ENCODE results near the gene DPY19L3.
"Not testable (repeated sequence)": the region's sequence is repeated elsewhere in the genome, so short reads cannot be mapped to it uniquely, and the experiment has no call there.

DPY19L3 gene, protein sequence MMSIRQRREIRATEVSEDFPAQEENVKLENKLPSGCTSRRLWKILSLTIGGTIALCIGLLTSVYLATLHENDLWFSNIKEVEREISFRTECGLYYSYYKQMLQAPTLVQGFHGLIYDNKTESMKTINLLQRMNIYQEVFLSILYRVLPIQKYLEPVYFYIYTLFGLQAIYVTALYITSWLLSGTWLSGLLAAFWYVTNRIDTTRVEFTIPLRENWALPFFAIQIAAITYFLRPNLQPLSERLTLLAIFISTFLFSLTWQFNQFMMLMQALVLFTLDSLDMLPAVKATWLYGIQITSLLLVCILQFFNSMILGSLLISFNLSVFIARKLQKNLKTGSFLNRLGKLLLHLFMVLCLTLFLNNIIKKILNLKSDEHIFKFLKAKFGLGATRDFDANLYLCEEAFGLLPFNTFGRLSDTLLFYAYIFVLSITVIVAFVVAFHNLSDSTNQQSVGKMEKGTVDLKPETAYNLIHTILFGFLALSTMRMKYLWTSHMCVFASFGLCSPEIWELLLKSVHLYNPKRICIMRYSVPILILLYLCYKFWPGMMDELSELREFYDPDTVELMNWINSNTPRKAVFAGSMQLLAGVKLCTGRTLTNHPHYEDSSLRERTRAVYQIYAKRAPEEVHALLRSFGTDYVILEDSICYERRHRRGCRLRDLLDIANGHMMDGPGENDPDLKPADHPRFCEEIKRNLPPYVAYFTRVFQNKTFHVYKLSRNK

DNA sequence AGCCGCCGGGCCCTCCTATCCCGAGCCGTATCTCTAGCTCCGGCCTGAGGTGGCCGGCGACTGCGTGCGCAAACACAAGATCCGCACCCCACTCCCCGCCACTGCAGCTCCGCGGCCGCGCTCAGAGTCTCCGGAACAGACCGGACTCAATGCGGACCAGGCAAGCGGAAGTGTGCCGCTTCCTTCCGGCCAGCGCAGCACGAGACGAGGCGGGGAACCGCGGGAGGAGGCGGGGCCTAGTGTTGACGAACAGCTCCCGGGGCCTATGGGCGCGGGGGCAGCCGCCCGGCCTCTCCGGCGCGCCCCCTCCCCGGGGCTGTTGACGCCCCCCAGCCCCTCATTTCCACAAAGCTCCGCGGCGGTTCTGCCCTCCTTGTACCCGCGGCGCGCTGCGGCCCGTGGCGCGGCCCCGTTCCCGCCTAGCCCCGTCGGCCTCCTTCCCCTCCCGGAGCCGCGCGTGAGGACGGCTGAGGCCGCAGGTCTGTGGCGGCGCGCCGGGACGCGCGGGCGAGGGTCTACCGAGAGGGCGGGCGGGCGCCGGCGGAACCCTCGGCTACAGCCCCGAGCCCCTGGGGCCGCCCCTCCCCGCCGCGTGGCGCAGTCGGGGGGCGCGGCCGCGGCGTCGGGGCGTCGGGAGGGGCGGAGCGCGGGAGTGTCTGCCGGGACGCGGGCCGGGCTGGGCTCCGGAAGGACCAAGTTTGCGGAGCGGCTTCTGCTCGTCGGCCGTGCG is at the start of gene DPY19L3:
Gene DPY19L3, plus strand, starts transcription at position 340 of the 730 bp plus-strand sequence. CDS start 2,484 bp downstream, outside the sequence.
- peak; percentile 96 for DNase-seq

DNA sequence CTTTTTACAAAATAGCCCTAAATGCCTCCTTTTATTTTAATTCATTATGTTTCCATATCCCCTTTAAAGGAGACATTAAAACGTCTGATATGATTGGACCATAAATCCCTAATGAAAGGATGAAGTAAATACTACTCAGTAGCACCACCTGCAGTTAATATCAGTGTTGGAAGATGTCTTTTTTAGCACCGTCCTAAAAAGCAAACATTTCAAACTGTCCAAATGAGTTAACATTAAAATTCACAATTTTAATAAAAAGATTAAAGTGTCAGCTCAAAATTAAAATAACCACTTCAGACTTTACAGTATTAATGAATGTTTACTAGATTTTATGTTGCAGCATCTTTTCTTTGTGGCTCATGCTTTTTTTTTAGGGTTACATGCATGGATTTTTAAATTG is 47.9 kb upstream of the DPY19L3 start:
- no peak for DNase-seq

DNA sequence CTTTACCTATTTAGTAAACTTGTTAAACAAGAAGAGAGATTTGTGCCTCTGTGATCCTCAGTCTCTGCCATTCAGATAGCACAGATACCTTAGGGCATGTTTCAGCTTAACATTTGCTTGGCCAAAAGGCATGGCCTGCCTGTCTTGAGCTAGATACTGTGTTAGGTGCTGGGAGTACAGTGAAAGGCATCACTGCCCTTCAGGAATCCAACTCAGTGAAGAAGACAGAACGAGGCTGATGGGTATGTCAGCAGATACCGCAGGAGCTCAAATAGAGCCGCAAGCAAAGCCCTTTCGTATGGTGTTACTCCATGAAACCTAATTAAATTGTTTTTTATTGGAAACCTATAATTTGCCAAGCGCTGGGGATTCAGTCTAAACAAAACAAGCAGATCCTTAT is 47.2 kb upstream of the DPY19L3 start:
- DNase-seq, result no peak

DNA sequence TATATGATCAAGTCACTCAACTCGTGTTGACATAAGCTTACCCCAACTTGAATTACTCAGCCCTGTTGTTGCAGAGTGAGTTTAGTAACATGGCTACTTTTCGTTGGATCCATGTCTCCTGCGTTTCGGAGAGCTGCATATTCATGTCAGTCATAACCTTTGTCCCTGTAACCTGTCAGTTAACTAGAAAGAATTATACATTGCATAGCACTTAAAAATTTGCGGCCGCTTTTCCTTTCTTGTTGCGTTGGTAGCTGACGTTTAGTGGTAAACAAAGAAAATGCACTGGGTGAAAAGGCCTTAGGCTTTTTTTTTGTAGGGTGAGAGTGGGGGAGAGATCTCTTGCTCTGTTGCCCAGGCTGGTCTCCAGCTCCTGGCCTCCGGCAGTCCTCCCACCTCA is 46.0 kb upstream of the DPY19L3 start:
- DNase-seq, result no peak

DNA sequence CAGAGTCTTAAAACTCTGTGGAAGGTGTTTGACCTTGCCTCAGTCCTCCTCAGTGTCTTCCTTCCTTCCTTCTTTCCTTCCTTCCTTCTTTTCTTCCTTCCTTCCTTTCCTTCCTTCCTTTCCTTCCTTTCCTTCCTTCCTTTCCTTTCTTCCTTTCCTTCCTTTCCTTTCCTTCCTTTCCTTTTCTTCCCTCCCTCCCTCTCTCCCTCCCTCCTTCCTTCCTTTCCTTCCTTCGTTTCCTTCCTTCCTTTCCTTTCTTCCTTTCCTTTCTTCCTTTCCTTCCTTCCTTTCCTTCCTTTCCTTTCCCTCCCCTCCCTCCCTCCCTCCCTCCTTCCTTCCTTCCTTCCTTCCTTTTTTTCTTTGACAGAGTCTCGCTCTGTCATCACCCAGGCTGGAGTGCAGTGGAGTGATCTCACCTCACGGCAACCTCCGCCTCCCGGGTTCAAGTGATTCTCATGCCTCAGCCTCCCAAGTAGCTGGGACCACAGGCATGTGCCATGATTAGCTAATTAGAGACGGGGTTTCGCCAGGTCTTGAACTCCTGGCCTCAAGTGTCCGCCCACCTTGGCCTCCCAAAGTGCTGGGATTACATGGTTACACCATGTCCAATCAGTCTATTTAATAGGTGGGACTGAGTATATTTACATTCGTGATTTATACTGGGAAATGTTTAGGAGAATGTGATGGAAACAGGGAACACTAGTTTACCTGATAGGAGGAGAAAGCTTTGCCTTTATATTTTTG is 43.8 kb upstream of the DPY19L3 start:
- DNase-seq, result no peak

DNA sequence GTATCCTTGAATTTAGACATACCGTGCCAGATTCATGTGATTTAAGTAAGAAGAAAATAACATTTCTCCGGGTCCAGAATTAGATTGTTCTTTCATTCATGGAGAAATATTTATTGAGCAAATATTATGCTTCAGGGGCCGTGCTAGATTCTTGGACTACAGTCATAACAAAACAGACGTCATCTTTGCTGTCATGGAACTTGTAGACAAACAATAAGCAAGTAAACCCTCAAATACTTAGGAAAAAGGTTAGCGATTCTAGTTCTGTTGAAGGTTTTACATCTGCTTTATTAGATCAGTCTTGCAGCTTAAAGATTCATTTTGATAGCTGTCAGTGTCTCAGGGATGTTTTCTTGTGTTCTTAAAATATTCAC is 43.3 kb upstream of the DPY19L3 start:
- no peak for DNase-seq

DNA sequence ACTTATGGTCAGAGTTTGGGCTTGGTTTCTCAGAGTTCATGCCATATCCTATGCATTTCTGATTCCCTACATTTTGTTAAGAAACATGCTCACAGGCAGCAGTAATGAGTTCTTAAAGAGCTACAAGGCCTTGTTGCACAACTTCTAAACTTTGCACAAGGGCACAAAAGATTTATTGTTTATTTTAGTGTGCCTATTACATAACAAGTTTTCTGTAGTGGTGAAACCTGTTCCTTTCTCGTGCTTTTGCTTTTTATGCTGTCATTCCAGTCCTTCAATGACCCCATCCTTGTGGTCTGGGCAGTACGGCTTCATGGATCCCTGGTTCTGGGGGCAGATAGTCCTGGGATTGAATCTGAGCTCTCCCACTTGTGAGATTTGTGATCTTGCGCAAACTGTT is 42.4 kb upstream of the DPY19L3 start:
- DNase-seq, result no peak

DNA sequence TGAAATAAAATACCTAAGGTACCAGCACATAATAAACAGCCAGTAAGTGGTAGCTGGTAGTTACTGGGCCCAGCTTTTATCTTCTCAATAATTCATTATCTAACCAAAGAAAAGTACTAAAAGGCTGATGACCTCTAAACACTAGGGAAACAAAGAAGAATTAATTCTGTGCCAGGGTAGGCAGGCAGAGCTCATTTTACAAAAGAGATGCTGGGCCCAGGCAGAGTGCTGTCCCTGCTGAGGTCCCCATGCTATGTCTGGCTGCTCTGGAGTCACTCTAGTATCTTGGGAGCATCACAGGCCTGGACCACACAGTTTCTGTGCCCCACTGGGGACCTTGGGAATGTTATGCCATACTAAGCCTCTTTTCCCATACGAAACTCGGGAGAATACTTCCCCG is 41.9 kb upstream of the DPY19L3 start:
- DNase-seq, result no peak

DNA sequence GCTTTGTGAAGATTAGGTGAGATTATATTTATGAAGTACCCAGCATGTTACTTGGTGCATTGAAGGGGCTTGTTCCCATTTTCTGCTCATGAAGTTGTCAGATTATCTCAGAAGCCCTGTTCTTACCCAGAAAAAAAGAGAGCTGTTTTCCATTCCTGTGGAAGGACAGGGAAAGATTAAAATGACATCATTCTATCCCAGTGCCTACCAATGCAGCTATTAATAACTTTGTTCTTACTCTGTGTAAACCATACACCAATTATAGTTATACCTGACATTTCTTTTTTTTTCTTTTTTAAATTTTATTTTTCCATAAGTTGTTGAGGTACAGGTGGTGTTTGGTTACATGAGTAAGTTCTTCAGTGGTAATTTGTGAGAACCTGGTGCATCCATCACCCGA is 41.5 kb upstream of the DPY19L3 start:
- DNase-seq, result no peak

DNA sequence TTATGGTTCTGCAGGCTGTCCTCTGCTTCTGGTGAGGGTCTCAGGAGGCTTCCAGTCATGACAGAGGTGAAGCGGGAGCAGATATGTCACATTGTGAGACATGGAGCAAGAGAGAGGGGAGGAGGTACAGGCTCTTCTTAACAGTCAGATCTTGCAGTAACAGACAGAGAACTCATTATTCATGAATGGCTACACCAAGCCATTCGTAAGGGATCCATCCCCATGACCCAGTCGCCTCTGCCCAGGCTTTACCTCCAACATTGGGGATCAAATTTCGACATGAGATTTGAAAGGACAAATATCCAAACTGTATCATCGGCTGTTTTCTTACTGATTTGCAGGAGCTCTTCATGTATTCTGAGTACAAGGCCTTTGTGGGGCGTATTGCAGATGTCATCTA is 38.5 kb upstream of the DPY19L3 start:
- DNase-seq, result no peak

DNA sequence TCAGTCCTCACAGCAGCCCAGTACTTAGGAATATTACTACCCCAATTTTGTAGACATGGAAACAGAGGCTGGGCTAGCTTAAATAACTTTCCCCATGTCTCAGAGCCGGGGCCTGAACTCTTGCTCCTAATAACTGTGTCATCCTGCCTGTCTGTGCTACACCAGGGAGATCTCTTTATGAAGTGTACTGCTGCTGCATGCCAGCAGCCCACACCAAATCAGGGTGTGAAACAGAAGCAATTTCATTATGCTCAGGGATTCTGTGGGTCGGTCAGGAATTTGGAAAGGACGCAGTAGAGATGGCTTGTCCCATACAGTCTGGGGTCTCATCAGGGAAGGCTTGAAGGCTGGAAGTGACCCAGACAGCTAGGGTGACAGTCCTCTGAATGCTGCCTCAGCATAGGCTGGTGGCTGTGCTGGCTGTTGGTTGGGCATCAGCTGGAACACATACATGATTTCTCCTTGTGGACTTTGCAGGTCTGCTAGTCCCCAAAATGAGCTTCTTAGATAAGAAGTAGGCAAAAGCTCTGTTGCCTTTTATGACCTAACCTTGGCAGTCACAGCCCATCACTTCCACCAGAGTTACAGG is 37.5 kb upstream of the DPY19L3 start:
- DNase-seq, result no peak

DNA sequence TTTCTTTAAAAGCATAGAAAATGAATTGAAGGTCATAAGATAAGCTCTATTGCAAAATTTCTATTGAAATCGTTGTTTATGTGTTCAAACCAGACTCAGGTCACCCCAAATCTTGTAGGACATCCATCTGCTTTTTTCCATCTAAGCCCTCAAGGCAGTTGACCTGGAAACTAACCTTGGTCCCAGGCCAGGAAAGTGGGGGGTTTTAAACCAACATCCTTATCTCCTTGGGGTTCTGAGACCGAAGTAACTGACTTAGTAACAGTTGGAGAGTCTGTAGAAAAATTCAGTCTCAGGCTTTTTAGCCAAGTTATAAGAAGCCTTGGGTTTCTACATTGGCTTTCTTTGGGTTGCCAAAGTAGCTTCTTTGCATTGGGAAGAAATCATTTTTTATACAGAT is 36.8 kb upstream of the DPY19L3 start:
- no peak for DNase-seq

DNA sequence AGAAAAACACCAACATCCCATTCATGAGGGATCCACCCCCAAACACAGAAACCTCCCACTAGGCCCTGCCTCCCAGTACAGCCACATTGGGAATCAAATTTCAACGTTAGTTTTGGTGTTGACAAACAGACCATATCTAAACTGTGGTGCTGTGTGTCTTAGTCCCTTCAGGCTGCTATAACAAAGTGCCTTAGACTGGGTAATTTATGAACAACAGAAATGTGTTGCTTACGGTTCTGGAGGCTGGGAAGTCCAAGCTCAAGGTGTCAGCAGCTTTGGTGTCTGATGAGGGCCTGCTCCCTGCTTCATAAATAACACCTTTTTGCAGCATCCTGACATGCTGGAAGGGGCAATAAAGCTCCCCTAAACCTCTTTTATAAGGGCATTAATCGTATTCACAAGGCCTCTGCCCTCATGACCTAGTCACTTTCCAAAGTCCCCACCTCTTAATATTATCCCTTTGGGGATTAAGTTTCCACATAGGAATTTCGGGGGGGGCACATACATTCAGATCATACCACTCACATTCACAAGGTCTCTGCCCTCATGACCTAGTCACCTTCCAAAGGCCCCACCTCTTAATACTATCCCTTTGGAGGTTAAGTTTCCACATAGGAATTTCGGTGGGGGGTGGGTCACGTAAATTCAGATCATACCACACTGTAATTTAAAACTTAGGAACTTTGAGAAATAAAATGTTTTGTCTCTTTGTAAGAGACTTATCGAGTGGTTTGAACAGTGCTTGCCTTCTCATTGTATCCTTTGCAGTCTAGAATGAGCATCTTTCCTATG is 32.6 kb upstream of the DPY19L3 start:
- DNase-seq, result no peak

DNA sequence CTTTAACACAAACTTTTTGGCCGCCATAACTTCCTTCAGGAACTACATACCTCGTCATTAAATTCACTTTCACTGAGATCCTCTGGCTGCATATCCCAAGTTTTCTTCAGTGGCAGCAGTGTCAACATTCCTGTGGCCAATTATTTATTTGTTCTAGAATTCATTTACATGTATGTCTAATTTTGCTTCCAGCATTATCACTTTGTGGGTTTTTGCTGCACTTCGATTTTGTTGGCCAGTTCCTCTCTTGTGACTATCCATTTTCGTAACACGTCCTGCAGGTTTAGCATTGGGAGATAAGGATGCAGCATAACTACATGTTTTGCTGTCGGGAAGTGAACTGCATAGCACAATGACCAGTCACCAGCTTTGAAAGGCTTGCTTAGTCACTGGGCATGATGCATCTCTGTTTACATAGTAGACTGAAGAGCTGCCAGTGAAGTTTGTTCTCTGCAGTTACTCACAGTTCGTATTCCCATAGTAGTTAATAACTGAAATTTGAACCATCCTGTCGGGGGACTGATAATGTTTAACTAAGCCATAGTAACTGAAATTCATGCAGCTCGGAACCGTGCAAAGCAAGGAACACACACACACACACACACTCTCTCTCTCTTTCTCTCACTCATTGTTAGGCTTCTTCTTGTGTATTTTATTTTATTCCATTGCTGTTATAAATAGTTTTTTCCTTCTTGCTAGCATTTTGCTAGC is 31.8 kb upstream of the DPY19L3 start:
- DNase-seq, result no peak

DNA sequence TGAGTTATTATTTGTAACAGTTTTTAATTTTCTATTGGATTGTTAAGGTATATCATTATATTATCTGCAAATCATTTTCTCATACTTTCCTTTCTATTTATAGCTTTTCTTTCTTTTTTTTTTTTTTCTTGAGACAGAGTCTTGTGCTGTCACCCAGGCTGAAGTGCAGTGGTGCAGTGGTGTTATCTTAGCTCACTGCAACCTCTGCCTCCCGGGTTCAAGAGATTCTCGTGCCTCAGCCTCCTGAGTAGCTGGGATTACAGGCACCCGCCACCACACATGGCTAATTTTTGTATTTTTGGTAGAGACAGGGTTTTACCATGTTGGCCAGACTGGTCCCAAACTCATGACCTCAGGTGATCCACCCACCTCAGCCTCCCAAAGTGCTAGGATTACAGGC is 31.2 kb upstream of the DPY19L3 start:
- not testable (repeated sequence) for DNase-seq

DNA sequence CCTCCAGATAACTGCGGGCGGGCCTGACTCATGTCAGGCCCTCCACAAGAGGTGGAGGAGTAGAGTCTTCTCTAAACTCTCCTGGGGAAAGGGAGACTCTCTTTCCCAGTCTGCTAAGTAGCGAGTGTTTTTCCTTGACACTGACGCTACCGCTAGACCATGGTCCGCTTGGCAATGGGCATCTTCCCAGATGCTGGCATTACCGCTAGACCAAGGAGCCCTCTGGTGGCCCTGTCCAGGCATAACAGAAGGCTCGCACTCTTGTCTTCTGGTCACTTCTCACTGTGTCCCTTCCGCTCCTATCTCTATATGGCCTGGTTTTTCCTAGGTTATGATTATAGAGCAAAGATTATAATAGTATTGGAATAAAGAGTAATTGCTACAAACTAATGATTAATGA is 28.5 kb upstream of the DPY19L3 start:
- DNase-seq, result not testable (repeated sequence)

DNA sequence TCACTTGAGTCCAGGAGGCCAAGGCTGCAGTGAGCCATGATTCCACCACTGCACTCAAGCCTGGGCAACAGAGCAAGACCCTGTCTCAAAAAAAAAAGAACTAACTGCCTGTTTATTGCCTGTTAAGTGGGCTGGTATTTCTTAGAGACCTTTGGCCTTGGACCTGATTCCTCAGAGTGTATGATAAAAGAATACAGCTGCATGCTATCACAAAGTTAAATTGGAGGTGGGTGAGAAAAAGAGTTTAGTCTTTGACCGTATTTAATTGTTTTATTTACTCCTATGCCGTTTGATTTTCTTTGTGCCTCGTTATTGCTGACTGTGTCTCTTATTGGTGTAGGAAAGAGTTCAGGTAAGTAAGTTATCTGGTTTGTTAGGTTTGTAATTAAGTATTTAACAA is 25.3 kb upstream of the DPY19L3 start:
- no peak for DNase-seq

DNA sequence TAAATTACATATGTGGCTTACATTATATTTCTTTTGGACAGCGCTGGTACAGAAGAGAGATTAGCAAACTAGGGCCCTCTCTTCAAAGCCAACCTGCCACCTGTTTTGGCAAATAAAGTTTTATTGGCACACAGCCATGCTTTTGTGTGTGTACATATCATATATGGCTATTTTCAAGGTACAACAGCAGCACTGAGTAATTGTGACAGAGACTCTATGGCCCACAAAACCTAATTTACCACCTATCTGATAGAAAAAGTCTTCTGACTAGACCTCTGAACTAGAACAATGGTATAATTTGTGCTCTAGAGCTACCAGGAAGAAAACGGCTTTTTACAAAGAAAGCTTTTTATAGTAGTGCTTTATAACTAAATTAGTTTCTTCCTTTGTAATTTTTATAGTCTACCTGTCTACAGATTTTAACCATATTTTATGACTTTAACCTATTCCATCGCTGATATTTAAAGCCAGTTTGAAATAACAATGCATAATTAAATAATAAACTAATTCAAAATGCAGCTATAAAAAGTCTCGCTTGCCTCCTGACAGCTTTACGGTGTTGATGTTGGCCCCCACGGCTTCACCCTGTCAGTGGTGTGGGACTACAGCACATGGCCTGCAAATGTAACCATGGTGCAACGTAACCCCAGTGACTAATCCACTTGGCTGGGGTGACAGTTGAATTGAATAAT is 17.7 kb upstream of the DPY19L3 start:
- no peak for DNase-seq

DNA sequence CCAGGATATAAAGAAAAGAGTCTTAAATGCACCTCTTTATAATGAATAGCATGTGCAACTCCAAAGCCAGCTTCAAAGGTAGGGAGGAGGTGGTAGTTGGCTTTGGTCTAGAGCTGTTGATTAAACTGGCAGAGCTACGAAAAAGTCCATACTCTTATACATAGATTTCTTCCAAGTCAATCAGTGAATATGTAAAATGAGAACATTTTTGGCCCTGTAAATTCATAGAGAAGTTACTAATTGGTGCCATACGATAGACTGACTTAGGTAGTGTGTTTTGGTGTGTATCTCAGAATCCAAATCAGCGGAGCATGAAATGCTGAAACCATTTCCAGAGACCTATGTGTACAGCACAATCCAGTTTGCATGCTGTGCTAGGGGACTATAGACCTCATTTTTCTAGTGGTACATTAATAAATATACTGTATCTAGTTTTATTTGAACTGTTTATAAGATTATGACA is 17.1 kb upstream of the DPY19L3 start:
- DNase-seq, result no peak

DNA sequence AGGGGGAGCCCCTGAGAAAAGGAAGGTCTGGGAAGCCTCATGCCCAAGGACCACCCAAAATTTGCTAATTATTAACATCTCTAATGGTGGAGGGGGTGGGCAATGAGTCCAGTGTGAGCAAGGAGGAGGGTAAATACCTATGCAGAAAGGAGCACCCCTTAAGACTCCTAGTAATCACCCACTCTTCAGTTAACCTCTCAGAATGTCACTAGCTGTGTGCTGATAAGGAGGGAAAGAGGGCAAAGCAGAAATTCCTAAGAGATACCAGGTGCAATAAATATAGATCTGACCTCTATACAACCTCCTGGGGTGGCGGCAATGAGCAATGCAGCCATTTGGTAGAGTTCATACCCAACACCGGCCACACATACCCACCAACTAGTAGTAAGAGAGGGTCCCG is 12.7 kb upstream of the DPY19L3 start:
- DNase-seq, result no peak

All from left hindlimb (tissue), 1 donor.